Erythroblast (primary cell): Measurements from ENCODE around the gene CACNA1G.

Source experiments
- DNase-seq, 2 experiments: peaks; one replicate each; lab custom pipeline; 2025; lab: John Stamatoyannopoulos, UW
- GATA1 ChIP-seq: IDR thresholded peaks from 2 replicates; pipeline ENCODE4 v1.6.1; 2011; ENCODE audit warnings: low read depth, mild to moderate bottlenecking, control low read depth, low read length, moderate library complexity
- POLR2A ChIP-seq: IDR thresholded peaks from 2 replicates; pipeline ENCODE4 v1.6.1; 2011; ENCODE audit warnings: mild to moderate bottlenecking, low read length

The CACNA1G gene

GRCh38 chr17:50640686-50641351, 80.3 kb downstream of the CACNA1G start:
- peak; percentile 52 to 72 for DNase-seq
- no peak for TF ChIP-seq POLR2A
- no peak for TF ChIP-seq GATA1

GRCh38 chr17:50641357-50641756, 80.8 kb downstream of the CACNA1G start:
- TF ChIP-seq GATA1 (no peak), POLR2A (no peak)
- no peak for DNase-seq

- no peak for DNase-seq
- no peak for TF ChIP-seq GATA1
- TF ChIP-seq POLR2A: no peak
These were observed 81.7 kb downstream of the CACNA1G start for GRCh38 chr17:50642071-50642721.

GRCh38 chr17:50642722-50643656, 82.5 kb downstream of the CACNA1G start:
- no peak for DNase-seq
- no peak for TF ChIP-seq POLR2A
- TF ChIP-seq GATA1: no peak

- no peak for DNase-seq
- TF ChIP-seq POLR2A: no peak
- no peak for TF ChIP-seq GATA1
These were observed 85.5 kb downstream of the CACNA1G start for GRCh38 chr17:50645748-50646682.

GRCh38 chr17:50647187-50647586, 86.7 kb downstream of the CACNA1G start:
- no peak for DNase-seq
- no peak for TF ChIP-seq POLR2A
- no peak for TF ChIP-seq GATA1

GRCh38 chr17:50649042-50649908, 88.8 kb downstream of the CACNA1G start:
- DNase-seq: no peak
- TF ChIP-seq GATA1 (no peak), POLR2A (no peak)

- TF ChIP-seq GATA1 (no peak), POLR2A (no peak)
- DNase-seq: no peak
These were observed 91.1 kb downstream of the CACNA1G start for GRCh38 chr17:50651661-50652060.

- no peak for DNase-seq
- TF ChIP-seq GATA1 (no peak), POLR2A (no peak)
These were observed 93.2 kb downstream of the CACNA1G start for GRCh38 chr17:50653738-50654137.

- TF ChIP-seq GATA1: no peak
- no peak for DNase-seq
These were observed 96.0 kb downstream of the CACNA1G start for GRCh38 chr17:50656509-50656908.

- TF ChIP-seq GATA1 (no peak), POLR2A (no peak)
- no peak for DNase-seq
These were observed 96.5 kb downstream of the CACNA1G start for GRCh38 chr17:50657054-50657453.

- TF ChIP-seq POLR2A: no peak
- TF ChIP-seq GATA1: no peak
These were observed 97.1 kb downstream of the CACNA1G start for GRCh38 chr17:50657627-50658026.

GRCh38 chr17:50658616-50659015, 98.1 kb downstream of the CACNA1G start:
- TF ChIP-seq GATA1 (no peak), POLR2A (no peak)
- DNase-seq: peak in 1 of 2 experiments; percentile 21

More at GRCh38 chr17:50657627-50658026, 97.1 kb downstream of the CACNA1G start:
- no peak for DNase-seq

- no peak for DNase-seq
- TF ChIP-seq POLR2A: no peak
- TF ChIP-seq GATA1: no peak
These were observed 98.7 kb downstream of the CACNA1G start for GRCh38 chr17:50659179-50659578.
